Measurements from ENCODE around the gene LRRC18. TPM values are rescaled to one million over a fixed set of nuclear protein-coding genes. Genes with fewer than 3 reads are reported as not detected.

LRRC18 gene
- total RNA-seq, 4 donors from 2014 or later, result not detected

DNA sequence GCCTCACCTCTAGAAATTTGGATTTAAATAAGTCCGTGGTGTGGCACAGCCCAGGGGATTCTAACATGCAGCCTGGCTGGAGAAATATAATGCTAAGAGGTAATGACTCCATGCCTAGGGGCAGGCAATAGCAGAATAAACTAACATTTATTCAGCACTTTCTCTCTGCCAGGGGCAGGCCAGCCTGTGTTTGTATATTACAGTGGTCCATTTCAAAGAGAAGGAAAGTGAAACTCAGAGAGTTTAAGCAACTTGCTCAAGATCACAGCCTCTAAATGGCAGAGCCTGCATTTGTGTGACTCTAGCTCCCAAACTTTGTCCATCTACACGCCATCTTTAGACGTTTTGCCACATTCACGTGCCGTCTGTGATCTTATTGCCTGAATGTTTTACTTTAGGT, 6.7 kb upstream of the LRRC18 start:
- TF ChIP-seq POLR2A (IDR thresholded peaks at IDR 0.05), result no peak
- TF ChIP-seq, protein P1, sequence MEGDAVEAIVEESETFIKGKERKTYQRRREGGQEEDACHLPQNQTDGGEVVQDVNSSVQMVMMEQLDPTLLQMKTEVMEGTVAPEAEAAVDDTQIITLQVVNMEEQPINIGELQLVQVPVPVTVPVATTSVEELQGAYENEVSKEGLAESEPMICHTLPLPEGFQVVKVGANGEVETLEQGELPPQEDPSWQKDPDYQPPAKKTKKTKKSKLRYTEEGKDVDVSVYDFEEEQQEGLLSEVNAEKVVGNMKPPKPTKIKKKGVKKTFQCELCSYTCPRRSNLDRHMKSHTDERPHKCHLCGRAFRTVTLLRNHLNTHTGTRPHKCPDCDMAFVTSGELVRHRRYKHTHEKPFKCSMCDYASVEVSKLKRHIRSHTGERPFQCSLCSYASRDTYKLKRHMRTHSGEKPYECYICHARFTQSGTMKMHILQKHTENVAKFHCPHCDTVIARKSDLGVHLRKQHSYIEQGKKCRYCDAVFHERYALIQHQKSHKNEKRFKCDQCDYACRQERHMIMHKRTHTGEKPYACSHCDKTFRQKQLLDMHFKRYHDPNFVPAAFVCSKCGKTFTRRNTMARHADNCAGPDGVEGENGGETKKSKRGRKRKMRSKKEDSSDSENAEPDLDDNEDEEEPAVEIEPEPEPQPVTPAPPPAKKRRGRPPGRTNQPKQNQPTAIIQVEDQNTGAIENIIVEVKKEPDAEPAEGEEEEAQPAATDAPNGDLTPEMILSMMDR (IDR thresholded peaks at IDR 0.05), result no peak
- no peak for DNase-seq (ENCODE audit: low spot score in 2 of 2)
- H3K4me3 ChIP-seq (ENCODE audit: low read depth, poor library complexity, severe bottlenecking), result no peak overlapping the region
- intact Hi-C loops (cut with DNase I; ENCODE audit: low total_unique reads), result no loop called here
- 88 to 91% methylated on average over 5 of the region's 5 CpGs for WGBS, 2 donors

DNA sequence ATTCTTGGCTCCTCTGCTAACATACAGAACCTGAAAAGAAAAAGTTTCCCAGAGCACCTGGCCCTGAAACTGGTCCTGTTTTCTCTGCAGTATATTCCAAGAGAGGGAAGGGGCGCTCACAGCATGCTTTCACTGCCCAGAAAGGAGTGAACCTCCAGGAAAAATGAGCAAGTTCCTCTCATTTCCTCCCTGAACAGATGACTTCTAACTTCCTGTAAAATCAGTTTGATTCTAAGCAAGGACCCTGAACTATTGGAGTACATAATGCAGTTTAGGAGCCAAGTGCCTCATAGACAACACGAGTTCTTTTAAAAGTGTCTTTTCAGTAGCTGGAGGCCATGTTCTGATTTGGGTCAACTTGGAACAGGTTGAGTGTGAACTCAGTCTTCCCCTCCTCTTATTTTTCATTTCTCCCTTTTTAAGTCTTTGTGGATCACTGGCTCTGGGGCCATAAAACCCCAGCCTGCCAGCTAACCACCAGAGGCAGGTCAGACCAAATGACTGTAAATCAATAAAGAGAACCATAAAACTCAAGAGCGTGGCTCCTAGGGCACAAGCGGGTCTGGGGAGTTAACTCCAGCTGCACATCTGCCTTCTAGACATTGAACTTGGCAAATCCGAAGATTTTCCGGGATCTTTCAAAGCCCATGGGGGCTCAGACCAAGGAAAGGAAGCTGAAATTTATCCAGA, 5.9 kb upstream of the LRRC18 start:
- WGBS, 2 donors, result 63 to 68% methylated on average over 6 of the region's 6 CpGs
- TF ChIP-seq POLR2A (IDR thresholded peaks at IDR 0.05), result no peak
- TF ChIP-seq, protein P1 (IDR thresholded peaks at IDR 0.05), result no peak
- intact Hi-C loops (cut with DNase I; ENCODE audit: low total_unique reads), result no loop called here
- no peak overlapping the region for H3K4me3 ChIP-seq (ENCODE audit: low read depth, poor library complexity, severe bottlenecking)
- peak in 1 of 2 donors; percentile 37 for DNase-seq (ENCODE audit: low spot score in 2 of 2)

DNA sequence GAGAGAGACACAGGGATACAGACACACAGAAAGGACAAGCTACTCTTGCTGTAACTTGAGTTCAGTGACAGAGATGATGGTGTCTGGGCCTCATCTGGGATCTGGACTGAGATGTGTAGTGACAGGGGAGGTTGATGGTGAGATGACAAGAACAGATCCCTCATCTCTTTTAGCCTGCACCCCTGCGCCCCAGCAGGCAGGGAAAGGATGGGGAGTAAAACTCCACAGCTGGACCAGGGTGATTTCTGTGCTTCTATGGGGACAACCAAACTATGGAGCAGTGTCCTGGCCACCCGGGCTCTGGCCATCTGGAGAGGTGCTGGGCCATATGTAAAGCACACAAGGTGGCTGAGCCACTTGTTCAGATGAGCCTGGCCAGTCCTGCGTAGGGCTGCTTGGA, 4.5 kb upstream of the LRRC18 start:
- TF ChIP-seq POLR2A (IDR thresholded peaks at IDR 0.05), result no peak
- TF ChIP-seq, protein P1 (IDR thresholded peaks at IDR 0.05), result no peak
- H3K4me3 ChIP-seq (ENCODE audit: low read depth, poor library complexity, severe bottlenecking), result no peak overlapping the region
- 92 to 96% methylated on average over 3 of the region's 3 CpGs for WGBS, 2 donors
- DNase-seq (ENCODE audit: low spot score in 2 of 2), result peak in 1 of 2 donors; percentile 39
- intact Hi-C loops (cut with DNase I; ENCODE audit: low total_unique reads), result no loop called here

DNA sequence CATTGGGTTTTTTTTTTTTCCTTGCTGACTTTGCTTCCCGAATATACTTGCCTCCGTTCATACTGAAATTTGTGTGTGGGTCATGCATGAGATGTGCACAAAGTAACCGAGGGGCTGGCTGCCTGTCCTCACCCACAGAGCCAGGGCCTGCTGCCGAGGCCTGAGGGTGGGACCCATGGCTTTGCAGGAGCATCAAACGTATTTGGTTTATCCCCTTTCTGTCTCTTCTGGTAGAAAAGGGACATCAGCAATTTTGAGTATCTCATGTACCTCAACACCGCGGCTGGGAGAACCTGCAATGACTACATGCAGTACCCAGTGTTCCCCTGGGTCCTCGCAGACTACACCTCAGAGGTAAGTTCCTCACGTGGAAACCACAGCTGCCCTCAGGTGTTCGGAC, 3.5 kb upstream of the LRRC18 start:
- 92 to 93% methylated on average over 10 of the region's 10 CpGs for WGBS, 2 donors
- no peak for DNase-seq (ENCODE audit: low spot score in 2 of 2)
- TF ChIP-seq, protein P1 (IDR thresholded peaks at IDR 0.05), result no peak
- TF ChIP-seq POLR2A (IDR thresholded peaks at IDR 0.05), result no peak
- intact Hi-C loops (cut with DNase I; ENCODE audit: low total_unique reads), result no loop called here
- no peak overlapping the region for H3K4me3 ChIP-seq (ENCODE audit: low read depth, poor library complexity, severe bottlenecking)

DNA sequence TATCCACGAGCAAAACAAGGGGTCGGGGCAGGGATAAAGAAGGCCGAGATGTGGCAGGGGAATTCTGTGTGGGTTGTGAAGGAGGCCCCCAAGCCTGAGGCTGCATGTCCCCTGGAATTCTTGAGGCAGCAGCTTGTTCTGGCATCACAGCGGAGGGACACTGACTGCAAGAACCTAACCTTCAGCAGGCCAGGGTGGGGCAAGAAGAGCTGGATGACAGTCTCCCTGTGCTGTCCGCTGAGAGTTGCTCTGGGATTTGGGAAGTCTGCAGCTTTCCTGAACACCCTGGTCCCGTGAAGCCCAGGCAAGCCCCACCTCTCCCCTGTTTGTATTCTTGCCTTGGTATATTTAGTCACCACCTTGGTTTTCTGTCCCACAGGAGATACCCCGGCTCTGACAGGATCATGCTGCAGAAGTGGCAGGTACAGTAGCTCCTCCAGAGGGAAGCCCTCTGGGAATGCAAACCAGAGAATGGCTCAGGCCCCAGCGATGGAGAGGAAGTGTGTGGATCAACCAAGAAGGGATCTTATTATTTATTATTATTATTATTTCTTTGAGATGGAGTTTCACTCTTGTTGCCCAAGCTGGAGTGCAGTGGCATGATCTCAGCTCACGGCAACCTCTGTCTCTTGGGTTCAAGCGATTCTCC, 1.9 kb upstream of the LRRC18 start:
- DNase-seq (ENCODE audit: low spot score in 2 of 2), result no peak
- WGBS, 2 donors, result 87 to 90% methylated on average over 10 of the region's 10 CpGs

More for the DNA sequence above, 1.9 kb upstream of the LRRC18 start:
- intact Hi-C loops (cut with DNase I; ENCODE audit: low total_unique reads), result no loop called here
- H3K4me3 ChIP-seq (ENCODE audit: low read depth, poor library complexity, severe bottlenecking), result no peak overlapping the region
- TF ChIP-seq, protein P1 (IDR thresholded peaks at IDR 0.05), result no peak
- no peak for TF ChIP-seq POLR2A (IDR thresholded peaks at IDR 0.05)

Measured in lower leg skin (tissue), 4 donors.